ENCODE data around the gene SLTM.
"Not testable (repeated sequence)": the region's sequence is repeated elsewhere in the genome, so short reads cannot be mapped to it uniquely, and the experiment has no call there.

SLTM gene

GRCh38 chr15:58926823-58927222, 6.7 kb downstream of the SLTM start:
- no peak for DNase-seq

GRCh38 chr15:58924327-58924726, 9.2 kb downstream of the SLTM start:
- DNase-seq: no peak

GRCh38 chr15:58923696-58924300, 9.7 kb downstream of the SLTM start:
- no peak for DNase-seq

GRCh38 chr15:58923284-58923683, 10.2 kb downstream of the SLTM start:
- no peak for DNase-seq

GRCh38 chr15:58921267-58921790, 12.2 kb downstream of the SLTM start:
- DNase-seq: no peak

- not testable (repeated sequence) for DNase-seq
Observed at GRCh38 chr15:58920447-58920846, 13.0 kb downstream of the SLTM start.

GRCh38 chr15:58919232-58919631, 14.2 kb downstream of the SLTM start:
- DNase-seq: no peak

- DNase-seq: no peak
Observed at GRCh38 chr15:58918239-58918638, 15.2 kb downstream of the SLTM start.

- not testable (repeated sequence) for DNase-seq
Observed at GRCh38 chr15:58917613-58918129, 15.8 kb downstream of the SLTM start.

GRCh38 chr15:58916962-58917361, 16.5 kb downstream of the SLTM start:
- no peak for DNase-seq

GRCh38 chr15:58910456-58910855, 23.0 kb downstream of the SLTM start:
- no peak for DNase-seq

- DNase-seq: no peak
Observed at GRCh38 chr15:58909616-58910015, 23.9 kb downstream of the SLTM start.

- DNase-seq: no peak
Observed at GRCh38 chr15:58908550-58909309, 24.7 kb downstream of the SLTM start.

GRCh38 chr15:58900631-58901030, 32.8 kb downstream of the SLTM start:
- no peak for DNase-seq

- DNase-seq: no peak
Observed at GRCh38 chr15:58898150-58898680, 35.3 kb downstream of the SLTM start.

GRCh38 chr15:58889363-58889762, 44.1 kb downstream of the SLTM start:
- DNase-seq: no peak

GRCh38 chr15:58886921-58887320, 46.6 kb downstream of the SLTM start:
- no peak for DNase-seq

GRCh38 chr15:58883926-58884325, 49.6 kb downstream of the SLTM start:
- DNase-seq: not testable (repeated sequence)

- DNase-seq: no peak
Observed at GRCh38 chr15:58882243-58882642, 51.2 kb downstream of the SLTM start.

GRCh38 chr15:58880320-58880719, 53.2 kb downstream of the SLTM start:
- DNase-seq: no peak

- DNase-seq: no peak
Observed at GRCh38 chr15:58877999-58878825, 55.3 kb downstream of the SLTM start.

- DNase-seq: no peak
Observed at GRCh38 chr15:58876306-58877106, 57.0 kb downstream of the SLTM start.
